Measurements from ENCODE around the gene PPP1R13L.

- TF ChIP-seq CTCF (IDR thresholded peaks at IDR 0.05; ENCODE audit: low read length), result no peak
- no peak for TF ChIP-seq EZH2 (IDR thresholded peaks at IDR 0.05; ENCODE audit: borderline replicate concordance, low read length)
These were observed 1.6 kb upstream of the PPP1R13L start, which contains the start of gene POLR1G for GRCh38 chr19:45406226-45407090.
